ENCODE data around the gene FAM118B.
"Not testable (repeated sequence)": the region's sequence is repeated elsewhere in the genome, so short reads cannot be mapped to it uniquely, and the experiment has no call there.

FAM118B gene

DNA sequence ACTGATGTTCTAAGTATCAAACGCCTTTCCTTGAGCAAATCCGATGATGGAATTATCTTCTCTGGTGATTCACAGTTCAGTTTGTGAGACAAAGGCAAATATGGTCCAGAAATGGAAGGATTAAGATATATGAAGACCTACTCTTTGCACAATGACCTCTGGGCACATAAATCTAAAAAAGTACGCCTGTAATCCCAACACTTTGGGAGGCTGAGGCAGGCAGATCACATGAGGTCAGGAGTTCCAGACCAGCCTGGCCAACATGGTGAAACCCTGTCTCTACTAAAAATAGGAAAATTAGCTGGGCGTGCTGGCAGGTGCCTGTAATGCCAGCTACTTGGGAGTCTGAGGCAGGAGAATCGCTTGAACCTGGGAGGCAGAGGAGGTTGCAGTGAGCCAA lies 43.9 kb downstream of the FAM118B start:
- in situ Hi-C loops (cut with HindIII; ENCODE audit: low pct_ligation_motif_present, low pct_unique_long_range_greater_than_20kb, low sequenced_read_pairs); DNase-seq: not testable (repeated sequence)

DNA sequence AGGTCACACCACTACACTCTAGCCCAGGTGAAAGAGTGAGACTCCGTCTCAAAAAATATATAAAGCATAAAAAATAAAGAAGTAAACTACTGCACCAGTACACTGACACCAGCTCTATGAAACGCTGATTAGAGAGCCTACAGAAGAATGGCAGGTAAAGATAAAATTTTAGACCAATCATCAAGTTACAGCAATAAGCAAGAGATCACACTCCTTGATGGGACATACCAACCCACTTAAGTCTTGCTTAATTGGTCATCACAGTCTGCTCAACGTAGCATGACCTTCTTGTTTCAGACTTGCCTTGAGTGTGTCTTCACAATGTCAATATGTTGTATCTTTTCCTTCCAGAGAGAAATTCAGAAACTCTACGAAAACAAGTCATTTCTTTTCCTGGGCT lies 44.6 kb downstream of the FAM118B start:
- in situ Hi-C loops (cut with HindIII; ENCODE audit: low pct_ligation_motif_present, low pct_unique_long_range_greater_than_20kb, low sequenced_read_pairs): no loop called here
- DNase-seq: no peak

DNA sequence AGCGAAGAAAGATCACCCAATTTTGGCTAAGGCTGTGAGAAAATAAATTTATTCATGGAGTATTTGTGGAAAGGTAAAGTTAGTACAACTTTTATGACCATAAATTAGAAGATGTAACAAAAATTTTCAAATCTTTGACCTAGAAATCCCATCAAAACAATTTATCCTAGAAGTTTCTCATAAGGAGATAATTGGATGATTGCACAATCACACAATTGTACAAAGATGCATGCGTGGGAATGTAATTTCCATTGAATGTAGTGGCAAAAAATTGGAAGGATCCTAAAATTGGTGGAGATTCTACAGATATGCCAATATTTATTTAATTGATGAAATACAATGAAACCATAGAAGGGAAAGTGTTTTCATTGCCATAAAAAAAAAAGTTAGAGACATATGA lies 45.6 kb downstream of the FAM118B start:
- in situ Hi-C loops (cut with HindIII; ENCODE audit: low pct_ligation_motif_present, low pct_unique_long_range_greater_than_20kb, low sequenced_read_pairs): no loop called here
- DNase-seq: no peak

DNA sequence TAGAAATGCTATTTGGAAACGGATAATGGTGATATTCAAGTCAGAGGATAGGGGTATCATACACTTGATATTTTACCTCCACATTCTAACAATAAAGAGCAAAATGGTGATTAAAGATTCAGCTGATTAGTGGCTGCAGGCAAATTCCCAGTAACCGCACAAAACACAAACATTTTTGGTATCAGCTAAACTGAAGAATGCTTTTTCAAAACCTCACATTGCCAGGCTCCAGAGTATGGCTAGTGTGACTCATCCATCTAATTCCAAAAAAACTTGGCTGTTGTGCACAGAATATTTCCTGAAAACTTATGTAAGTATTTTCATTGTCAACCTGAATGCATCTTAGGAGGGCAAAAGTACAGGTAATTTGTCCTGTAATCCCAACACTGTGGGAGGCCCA lies 46.2 kb downstream of the FAM118B start:
- DNase-seq: no peak
- in situ Hi-C loops (cut with HindIII; ENCODE audit: low pct_ligation_motif_present, low pct_unique_long_range_greater_than_20kb, low sequenced_read_pairs): no loop called here

DNA sequence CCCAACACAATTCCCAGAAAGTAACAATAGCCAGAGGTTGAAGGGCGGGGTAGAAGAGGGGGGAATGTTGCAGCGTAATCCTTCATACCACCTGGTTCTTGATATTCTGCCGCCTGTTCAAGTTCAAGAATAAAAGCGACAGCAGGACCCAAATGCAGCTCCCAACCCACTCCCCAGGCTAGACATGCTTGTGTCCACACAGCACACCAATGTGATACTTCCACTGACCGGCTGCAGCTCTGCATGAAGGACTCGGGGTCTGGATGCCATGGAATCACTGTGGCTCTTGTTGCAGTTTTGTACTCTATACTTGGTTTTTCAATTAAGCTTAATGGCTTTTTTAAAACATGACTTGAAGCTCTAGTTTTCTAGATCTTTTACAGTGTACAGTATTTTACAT lies 50.6 kb downstream of the FAM118B start:
- no peak for DNase-seq
- in situ Hi-C loops (cut with HindIII; ENCODE audit: low pct_ligation_motif_present, low pct_unique_long_range_greater_than_20kb, low sequenced_read_pairs): no loop called here

DNA sequence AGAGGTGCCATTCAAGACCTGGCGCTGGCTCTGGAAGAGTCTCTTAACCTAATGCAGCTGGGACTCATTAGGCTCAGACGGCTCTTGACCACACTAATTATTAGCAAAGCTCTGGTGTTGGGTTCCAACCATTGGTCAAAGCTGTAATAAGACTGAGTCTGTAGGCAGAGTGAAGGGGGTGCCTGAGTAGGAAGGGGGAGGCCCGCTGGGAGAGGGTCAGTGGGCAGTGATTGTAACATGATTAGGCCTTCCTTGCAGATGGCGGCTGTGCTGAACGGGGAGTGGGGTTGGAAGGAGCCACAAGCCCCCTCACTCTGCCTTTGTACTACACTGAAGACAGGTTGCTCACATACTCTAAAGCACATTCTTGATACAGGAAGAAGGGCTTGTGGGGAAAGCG lies 51.9 kb downstream of the FAM118B start:
- DNase-seq: no peak
- in situ Hi-C loops (cut with HindIII; ENCODE audit: low pct_ligation_motif_present, low pct_unique_long_range_greater_than_20kb, low sequenced_read_pairs): no loop called here

DNA sequence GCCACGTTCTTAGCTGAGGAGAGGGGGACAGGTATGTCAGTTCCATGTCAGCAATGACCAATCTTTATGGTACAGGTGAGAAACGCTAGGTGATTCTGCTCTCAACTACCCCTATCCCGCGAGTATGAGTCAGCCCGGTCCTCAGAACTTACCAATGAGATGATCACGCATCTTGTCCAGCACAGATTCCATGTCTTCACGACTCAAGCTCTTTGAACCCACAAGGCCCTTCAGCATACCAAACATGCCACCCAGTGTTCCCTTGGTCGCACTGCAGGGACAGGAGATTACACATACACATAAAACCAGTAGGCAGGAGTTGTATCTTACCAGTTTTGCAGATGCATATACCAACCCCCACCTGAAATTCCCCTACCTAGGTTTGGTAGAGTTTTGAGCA lies 54.2 kb downstream of the FAM118B start:
- in situ Hi-C loops (cut with HindIII; ENCODE audit: low pct_ligation_motif_present, low pct_unique_long_range_greater_than_20kb, low sequenced_read_pairs): no loop called here
- peak; percentile 31 for DNase-seq

DNA sequence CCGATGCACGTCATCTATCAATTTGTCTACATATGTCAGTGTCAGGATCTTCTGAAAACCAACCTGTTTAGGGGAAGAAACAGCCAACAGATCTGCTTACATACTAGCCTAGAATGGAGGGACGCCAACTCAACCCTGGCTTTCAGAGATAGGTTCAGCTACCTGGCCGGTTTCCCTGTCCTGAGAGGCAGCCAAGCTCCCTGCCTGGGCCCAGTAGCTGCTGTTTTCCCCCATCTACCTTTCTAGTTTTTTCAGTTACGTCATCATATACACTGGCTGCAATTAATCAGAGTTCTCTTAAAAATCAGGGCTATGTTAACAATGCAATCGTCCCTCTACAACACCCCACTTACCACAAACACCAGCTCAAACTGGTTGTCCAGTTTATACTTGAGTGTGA lies 56.1 kb downstream of the FAM118B start:
- no peak for DNase-seq
- in situ Hi-C loops (cut with HindIII; ENCODE audit: low pct_ligation_motif_present, low pct_unique_long_range_greater_than_20kb, low sequenced_read_pairs): no loop called here

DNA sequence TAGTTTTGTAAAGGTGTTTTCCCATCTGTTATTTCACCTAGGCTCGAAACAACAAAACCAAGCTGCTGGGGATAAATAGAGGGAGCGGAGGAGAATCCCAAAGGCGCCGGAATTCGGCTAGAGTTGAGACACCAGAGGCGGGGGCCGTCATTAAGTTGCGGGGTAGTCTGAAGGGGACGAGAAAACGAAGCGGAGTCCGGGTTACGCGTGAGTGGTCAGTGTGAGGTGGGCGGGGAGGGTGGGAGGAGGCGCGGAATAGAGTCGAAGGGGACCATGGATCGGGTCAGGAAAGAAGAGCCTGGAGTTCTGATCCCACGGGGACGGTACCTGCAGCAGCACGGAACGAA lies 56.8 kb downstream of the FAM118B start:
- in situ Hi-C loops (cut with HindIII; ENCODE audit: low pct_ligation_motif_present, low pct_unique_long_range_greater_than_20kb, low sequenced_read_pairs): no loop called here
- DNase-seq: no peak

DNA sequence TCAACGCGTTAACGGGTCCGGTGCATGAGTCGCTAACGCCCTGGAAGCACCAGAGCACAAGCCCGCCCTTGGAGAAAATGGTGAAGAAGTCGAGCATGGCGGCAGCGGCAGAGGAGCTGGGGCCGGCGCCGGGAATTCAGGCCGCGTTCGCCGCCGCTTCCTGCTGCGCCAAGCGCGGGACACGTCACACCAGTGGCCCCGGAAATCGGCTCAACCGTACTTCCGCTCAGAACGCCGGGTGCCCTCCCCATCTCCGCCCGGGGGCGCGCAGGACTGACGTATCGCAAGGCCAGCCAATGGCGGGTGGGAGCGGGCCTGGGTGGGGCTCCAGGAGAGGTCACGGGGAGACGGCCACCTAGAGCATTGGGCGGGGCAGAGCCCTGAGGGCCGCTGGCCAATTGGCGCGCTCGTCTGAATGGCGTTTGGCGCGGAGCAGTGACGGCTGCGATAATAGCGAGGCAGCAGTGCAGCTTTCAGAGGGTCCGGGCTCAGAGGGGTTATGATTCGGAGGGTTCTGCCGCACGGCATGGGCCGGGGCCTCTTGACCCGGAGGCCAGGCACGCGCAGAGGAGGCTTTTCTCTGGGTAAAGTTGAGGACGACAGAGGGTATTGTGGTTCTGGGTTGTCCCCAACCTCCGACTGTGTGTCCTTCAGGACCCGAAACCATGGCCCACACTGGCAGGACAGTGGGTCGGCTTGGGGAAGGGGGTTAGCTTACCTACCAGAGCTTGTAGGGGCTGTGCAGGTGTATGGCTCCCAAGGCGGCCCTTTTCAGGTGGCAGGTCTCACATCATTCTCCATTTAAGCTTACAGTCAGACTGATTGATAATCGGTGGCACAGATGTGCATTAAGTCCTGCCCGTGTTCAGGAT lies 57.4 kb downstream of the FAM118B start, which contains the start of the genes FOXRED1 and SRPRA:
Gene FOXRED1, plus strand, starts transcription at position 447 of the 872 bp plus-strand sequence. Its CDS starts 53 bp downstream, at position 500.
Gene SRPRA, minus strand, starts transcription at position 188 of the 872 bp plus-strand sequence. Its CDS starts 91 bp downstream, at position 97.
- in situ Hi-C loops (cut with HindIII; ENCODE audit: low pct_ligation_motif_present, low pct_unique_long_range_greater_than_20kb, low sequenced_read_pairs): no loop called here

DNA sequence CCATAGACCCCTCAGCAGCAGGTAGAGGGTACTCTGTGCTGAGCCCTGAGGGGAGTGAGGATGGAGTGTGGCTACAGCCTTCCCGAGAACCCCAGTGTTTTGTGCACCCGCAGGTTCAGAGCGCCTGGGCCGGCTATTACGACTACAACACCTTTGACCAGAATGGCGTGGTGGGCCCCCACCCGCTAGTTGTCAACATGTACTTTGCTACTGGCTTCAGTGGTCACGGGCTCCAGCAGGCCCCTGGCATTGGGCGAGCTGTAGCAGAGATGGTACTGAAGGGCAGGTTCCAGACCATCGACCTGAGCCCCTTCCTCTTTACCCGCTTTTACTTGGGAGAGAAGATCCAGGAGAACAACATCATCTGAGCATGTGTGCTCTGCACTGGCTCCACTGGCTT lies 65.7 kb downstream of the FAM118B start:
- DNase-seq: no peak

More for the DNA sequence above, 57.4 kb downstream of the FAM118B start, which contains the start of the genes FOXRED1 and SRPRA:
- peak; percentile 98 for DNase-seq

DNA sequence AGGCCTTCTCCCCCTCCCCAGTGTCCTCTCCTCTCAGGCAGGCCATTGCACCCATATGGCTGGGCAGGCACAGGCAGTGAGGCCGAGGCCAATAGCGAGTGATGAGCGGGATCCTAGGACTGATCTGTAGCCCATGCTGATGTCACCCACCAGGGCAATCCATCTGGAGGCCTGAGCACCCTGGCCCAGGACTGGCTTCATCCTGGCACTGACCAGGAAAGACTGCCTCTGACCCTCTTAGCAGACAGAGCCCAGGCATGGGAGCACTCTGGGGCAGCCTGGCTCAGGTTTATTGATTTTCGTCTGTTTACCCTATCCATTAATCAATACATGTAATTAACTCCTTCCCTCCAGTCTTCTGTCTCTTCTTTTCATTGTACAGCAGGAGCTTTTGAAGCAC lies 66.2 kb downstream of the FAM118B start:
- in situ Hi-C loops (cut with HindIII; ENCODE audit: low pct_ligation_motif_present, low pct_unique_long_range_greater_than_20kb, low sequenced_read_pairs): no loop called here
- DNase-seq: no peak

More for the DNA sequence above, 65.7 kb downstream of the FAM118B start:
- in situ Hi-C loops (cut with HindIII; ENCODE audit: low pct_ligation_motif_present, low pct_unique_long_range_greater_than_20kb, low sequenced_read_pairs): no loop called here

DNA sequence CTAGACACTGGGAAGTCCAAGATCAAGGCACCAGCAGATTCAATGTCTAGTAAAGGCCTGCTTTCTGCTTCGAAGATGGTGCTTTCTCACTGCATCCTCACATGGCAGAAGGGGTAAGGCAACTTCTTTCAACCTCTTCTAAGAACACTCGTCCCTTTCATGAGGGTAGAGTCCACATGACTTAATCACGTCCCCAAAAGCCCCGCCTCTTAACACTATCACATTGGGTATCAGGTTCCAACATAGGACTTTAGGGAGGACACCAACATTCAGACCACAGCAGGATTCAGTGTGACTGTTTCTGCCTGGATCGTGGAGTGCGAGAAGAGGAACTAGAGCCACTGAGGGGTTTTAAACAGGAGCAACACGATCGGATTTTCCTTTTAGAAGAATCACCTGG lies 67.6 kb downstream of the FAM118B start:
- DNase-seq: no peak
- in situ Hi-C loops (cut with HindIII; ENCODE audit: low pct_ligation_motif_present, low pct_unique_long_range_greater_than_20kb, low sequenced_read_pairs): no loop called here

DNA sequence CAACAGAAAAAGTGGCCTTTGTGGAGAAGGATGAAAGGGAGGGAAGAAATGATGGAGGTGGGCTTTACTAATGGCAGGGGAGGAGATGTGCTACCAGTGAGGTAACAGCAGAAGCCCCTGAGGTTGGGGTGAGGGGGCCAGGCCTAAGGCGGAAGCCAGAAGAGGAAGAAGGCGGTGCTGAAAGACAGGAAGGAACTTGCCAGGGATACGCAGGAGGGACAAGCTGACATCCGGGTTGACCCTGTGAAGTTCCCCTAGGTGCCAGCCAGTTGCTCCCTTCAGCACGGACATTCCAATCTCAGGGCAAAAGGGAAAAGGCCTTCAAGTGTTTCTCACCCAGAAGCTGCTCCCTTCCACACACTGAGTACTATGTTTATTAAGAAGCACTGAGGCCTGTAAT lies 69.0 kb downstream of the FAM118B start:
- no peak for DNase-seq
- in situ Hi-C loops (cut with HindIII; ENCODE audit: low pct_ligation_motif_present, low pct_unique_long_range_greater_than_20kb, low sequenced_read_pairs): no loop called here

DNA sequence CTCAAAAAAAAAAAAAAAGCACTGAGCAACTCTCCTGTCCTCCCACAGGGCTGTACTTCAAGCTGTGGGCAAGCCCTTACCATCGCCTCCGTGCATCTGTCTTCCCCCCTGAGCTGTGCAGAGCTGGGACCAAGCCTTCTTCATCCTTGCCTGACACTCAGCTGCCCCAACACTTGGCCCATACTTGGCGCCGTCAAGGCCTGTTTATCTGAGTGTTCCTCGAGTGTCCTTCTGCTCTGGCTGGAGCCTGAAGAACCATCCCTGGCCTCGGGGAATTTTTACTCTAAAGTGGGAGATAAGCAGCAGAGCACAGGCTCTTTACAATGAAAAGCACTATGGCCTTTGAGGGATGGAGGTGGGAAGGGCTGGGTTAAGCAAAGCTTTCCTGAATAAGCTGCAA lies 69.7 kb downstream of the FAM118B start:
- no peak for DNase-seq
- in situ Hi-C loops (cut with HindIII; ENCODE audit: low pct_ligation_motif_present, low pct_unique_long_range_greater_than_20kb, low sequenced_read_pairs): no loop called here

DNA sequence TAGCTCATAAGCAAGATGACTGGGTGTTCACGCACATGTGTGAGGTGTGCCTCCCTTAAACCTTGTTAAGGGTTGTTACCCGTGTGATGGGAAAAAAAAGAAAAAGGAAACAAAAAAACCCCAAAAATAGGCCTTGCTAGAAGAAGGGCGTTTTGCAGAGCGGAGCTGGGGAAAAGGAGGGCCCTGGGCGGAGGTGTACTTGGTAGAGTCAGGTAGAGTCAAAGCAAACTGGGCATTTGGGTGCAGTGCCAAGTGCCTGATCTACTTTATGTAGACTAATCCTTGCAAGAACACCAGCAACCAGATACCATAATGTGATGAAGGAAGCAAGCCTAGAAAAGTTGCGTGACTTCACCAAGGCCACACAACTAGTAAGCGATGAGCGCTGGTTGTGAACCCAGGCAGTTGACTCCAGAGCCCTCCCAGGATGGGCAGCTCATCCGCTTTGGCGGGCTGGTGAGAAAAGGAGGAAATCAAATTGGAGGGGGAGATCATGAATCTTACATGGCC lies 70.1 kb downstream of the FAM118B start:
- in situ Hi-C loops (cut with HindIII; ENCODE audit: low pct_ligation_motif_present, low pct_unique_long_range_greater_than_20kb, low sequenced_read_pairs): no loop called here
- no peak for DNase-seq

DNA sequence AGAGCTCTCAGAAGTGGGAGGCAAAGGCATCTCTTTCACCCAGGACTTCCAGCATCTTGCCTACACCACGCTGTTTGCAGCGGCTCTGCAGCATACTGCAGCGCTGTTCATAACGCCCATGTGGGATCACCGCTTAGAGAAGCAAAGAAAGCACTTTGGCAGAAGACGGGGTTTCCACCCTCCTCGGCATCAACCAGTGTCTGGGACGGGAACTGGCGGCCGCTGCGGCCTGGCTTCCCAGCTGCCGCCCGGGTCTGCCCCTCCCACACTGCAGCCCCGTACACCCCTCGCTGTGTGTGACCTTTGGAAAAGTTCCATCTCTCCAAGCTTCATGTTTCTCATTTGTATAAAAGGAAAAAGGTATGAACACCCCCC lies 70.8 kb downstream of the FAM118B start:
- in situ Hi-C loops (cut with HindIII; ENCODE audit: low pct_ligation_motif_present, low pct_unique_long_range_greater_than_20kb, low sequenced_read_pairs): no loop called here
- peak; percentile 7 for DNase-seq

DNA sequence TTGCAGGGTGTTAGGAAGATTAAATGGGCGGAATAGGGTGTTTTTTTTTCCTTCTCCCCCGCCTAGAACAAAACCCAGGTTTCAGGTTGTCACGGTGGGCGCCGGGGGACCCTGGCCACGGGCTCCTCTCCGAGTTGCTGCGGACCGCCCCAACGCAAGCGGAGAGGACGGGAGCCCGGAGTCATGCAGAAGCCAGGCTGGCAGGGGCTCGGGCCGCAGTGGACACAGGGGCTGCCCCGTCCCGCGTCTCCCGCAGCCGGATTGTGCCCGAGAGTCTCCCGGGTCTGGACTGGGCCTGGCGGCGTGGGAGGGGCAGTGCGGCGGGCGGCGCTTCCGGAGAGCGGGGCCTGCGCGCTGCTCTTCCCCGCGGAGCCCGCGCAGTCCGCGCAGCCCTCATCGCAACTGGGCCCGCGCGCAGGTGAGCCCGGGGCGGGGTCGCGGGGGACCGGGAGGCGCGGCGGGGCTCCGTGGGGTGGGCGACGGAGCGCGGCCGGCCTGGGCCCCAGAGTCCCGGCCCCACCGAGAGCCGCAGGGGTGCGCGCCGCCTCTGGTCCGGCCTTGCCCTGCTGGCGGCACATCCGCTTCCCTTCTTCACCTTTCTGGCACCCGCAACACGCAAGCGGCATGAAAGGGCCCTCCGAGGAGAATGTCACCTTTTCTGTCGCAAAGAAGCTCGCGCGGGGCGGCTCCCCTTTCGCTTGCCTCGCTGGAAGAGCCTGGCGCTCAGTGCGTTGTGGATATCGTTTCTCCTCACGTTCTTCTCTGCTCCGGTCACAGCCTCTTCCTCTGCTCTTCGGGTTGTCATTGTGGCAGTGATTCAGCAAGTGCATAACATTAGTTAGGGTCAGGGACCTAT lies 71.4 kb downstream of the FAM118B start, which contains the start of gene TIRAP:
Gene TIRAP, plus strand, starts transcription at position 358 of the 856 bp plus-strand sequence. CDS start 7,802 bp downstream, outside the sequence.
- peak; percentile 52 for DNase-seq
- in situ Hi-C loops (cut with HindIII; ENCODE audit: low pct_ligation_motif_present, low pct_unique_long_range_greater_than_20kb, low sequenced_read_pairs): no loop called here

DNA sequence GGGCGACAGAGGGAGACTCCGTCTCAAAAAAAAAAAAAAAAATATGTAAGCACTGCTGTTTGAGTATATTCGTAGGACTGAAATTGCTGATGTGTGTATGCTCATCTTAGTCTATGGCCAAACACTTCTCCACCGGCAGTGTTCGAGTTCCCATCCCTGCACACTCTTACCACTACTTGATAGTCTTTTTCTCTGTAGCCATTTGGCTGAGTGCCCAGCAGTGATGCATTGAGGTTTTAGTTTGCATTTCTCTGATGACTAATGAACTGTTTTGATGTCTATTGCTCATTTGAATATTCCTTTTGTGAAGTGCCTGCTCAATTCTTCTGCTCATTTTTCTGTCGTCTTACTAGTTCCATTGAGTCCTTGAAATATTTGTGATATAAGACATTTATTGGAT lies 73.2 kb downstream of the FAM118B start:
- in situ Hi-C loops (cut with HindIII; ENCODE audit: low pct_ligation_motif_present, low pct_unique_long_range_greater_than_20kb, low sequenced_read_pairs): no loop called here
- DNase-seq: peak; percentile 78

Measured in ACHN (cell line).